ENCODE measurements around the gene B4GALT6.

B4GALT6 gene

DNA sequence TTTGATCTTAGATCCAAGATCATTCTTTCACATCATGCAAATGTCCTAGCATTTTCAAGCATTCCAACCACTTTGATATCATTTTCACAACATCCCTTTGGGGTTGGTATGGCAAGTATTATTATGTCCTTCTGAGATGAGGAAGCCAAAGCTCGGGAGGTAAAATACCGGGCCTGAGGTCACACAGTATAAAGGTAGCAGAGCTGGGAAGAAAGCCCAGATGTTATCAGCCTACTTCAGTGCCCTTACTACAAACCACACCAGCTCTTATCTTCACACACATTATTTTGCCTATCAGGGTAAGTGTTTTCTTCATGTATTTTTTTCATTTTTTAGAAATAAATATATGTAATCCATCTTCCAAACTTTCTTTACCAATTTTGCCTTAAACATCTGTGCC, 4.2 kb upstream of the B4GALT6 start:
- H3K4me3 ChIP-seq (replicated peaks; ENCODE audit: low read depth, low read length), result no peak overlapping the region
- no peak for DNase-seq (ENCODE audit: low read depth)
- TF ChIP-seq, protein P1, sequence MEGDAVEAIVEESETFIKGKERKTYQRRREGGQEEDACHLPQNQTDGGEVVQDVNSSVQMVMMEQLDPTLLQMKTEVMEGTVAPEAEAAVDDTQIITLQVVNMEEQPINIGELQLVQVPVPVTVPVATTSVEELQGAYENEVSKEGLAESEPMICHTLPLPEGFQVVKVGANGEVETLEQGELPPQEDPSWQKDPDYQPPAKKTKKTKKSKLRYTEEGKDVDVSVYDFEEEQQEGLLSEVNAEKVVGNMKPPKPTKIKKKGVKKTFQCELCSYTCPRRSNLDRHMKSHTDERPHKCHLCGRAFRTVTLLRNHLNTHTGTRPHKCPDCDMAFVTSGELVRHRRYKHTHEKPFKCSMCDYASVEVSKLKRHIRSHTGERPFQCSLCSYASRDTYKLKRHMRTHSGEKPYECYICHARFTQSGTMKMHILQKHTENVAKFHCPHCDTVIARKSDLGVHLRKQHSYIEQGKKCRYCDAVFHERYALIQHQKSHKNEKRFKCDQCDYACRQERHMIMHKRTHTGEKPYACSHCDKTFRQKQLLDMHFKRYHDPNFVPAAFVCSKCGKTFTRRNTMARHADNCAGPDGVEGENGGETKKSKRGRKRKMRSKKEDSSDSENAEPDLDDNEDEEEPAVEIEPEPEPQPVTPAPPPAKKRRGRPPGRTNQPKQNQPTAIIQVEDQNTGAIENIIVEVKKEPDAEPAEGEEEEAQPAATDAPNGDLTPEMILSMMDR (IDR thresholded peaks at IDR 0.05; ENCODE audit: low read length, missing control alignments), result no peak

DNA sequence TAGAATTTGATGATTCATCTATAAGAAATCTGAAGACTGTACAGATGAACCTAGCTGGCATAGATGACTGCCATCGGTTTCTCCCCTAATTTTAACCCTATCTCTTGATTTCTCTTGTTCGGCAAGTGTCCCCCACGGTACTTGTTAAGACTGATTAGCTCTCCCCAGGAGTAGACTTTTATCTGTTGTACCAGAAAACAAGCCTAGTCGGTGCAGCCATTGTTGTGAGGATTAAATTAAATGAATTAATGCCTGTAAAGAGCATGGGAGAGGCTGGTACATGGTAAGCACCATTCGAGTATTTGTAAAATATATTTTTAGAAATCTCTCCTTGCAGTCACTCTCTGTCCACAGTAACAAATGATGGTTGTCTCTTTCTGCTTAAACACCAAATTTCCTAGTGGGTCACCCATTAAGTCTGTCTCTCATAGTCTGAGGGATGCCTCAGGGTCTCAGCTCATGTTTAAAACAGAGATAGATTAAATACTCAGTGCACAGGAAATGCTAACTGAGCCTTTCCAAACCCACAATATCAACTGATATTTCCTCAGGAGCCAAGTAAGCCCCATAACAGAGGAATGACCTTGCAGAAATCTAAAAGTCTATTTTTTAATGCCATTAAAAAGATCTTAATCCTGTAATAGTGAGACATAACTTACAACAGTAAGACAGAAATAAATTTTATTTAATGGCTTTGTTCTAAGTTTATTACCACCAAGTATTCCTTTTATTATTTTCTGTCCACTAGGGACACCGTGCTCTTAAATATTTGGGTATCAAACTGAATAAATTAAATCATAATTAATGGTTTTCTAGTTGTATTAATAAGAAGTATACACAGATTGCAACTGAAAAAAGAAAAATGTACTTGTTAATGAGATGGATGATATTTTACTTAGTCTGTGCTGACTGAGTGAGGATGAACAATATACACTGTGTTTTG, 2.9 kb upstream of the B4GALT6 start:
- DNase-seq (ENCODE audit: low read depth), result no peak
- no peak overlapping the region for H3K4me3 ChIP-seq (replicated peaks; ENCODE audit: low read depth, low read length)
- TF ChIP-seq, protein P1 (IDR thresholded peaks at IDR 0.05; ENCODE audit: low read length, missing control alignments), result peak; percentile 27

DNA sequence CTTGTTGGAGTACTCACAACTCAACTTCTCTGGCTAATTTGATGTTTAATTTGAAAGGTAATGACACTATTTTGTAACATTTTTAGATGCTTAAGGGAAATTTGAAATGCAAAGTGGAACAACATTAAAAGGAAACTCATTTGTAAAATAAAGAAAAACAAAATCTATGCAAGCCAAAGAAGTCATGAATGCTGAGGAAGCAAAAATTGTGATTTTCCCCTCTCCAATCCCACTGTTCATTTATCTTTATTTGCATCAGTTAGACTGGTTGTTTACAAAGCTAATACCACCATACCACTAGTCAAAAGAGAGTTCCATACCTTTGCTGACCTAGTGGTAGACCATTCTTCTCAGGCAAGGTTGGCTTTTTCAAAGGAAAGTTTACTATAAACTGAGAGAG, 2.2 kb upstream of the B4GALT6 start:
- TF ChIP-seq, protein P1 (IDR thresholded peaks at IDR 0.05; ENCODE audit: low read length, missing control alignments), result no peak
- no peak overlapping the region for H3K4me3 ChIP-seq (replicated peaks; ENCODE audit: low read depth, low read length)
- DNase-seq (ENCODE audit: low read depth), result no peak

DNA sequence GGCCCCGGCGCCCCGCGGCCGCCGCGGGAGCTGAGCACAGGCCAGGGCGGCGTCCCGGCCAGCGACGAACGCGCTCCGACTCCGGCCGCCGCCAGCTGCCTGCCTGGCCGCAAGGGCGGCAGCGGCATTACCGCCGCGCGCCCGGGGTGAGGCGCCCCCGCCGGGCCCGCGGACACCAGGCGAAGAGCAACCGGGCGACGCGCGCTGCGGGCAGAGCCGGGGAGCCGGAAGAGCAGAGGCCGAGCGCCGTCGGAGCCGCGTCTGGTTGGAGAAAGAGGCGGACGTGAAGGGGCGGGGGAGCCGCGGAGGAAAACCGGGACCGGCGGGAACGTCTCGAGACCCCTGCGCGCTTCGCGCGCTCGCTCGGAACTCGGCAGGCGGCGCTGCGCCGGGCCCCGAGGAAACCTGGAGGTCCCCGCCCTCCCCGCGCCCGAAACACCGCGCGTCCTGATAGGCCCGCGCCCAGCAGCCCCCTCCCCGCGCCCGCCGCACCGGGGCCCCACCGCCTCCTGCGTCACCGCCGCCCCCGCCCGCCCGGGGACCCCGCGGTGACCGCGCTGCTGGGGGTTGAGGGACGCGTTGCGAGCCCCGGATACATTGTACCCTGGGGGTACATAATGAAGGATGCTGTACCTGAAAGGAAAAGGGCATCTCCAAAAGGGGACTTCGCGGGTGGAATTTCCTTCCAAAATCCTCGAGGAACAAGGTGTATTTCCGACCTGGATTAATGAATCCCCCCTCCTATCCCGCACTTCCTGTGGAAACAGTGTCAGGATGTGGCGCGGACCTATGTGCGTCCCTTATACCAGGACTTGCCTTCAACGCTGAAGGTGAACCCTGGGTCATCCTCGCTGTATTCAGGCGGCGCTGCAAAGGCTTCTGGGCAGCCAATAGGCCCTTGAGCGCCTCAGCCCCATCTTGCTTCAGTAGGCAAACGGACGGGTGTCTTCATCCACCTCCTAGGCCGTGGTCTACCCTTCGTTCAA, 1.0 kb upstream of the B4GALT6 start:
- peak; percentile 82 for DNase-seq (ENCODE audit: low read depth)
- TF ChIP-seq, protein P1 (IDR thresholded peaks at IDR 0.05; ENCODE audit: low read length, missing control alignments), result peak; percentile 6
- H3K4me3 ChIP-seq (replicated peaks; ENCODE audit: low read depth, low read length), result peak overlapping the region; percentile 58

DNA sequence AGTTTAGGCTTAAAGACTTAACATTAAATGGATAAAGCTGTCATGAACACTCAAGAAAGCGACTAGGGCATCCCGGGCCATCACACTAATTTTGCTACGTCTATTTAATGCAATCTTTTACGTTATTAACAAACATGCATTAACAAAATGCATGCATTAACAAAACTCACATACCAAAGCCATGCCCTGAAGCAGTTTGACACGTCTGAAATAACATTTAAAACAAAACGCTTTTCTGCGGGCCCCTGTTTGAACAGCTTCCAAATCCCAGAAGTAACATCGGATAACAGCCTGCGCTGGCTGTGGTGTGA, 458 bp downstream of the B4GALT6 start:
- H3K4me3 ChIP-seq (replicated peaks; ENCODE audit: low read depth, low read length), result peak overlapping the region; percentile 58
- no peak for DNase-seq (ENCODE audit: low read depth)
- TF ChIP-seq, protein P1 (IDR thresholded peaks at IDR 0.05; ENCODE audit: low read length, missing control alignments), result no peak

DNA sequence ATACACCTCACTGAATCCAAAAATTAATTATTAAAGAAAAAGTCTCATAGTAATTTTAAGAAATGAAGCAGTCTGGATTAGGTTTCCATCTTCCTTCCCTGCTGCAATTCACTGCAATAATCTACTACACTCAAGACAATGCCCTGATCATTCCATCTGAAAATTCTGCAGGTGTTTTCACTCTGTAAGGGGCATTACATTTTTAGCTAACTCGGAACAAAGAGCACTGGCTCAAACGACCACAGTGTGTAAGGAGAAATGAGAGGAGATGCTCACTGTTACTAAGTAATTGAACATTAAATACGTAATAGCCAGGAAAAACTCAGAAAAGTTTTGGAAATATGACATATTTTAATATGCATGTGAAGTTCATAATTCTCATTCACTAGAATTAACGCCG, 1.3 kb downstream of the B4GALT6 start:
- DNase-seq (ENCODE audit: low read depth), result no peak
- no peak overlapping the region for H3K4me3 ChIP-seq (replicated peaks; ENCODE audit: low read depth, low read length)
- TF ChIP-seq, protein P1 (IDR thresholded peaks at IDR 0.05; ENCODE audit: low read length, missing control alignments), result no peak
